A673 (cell line): ENCODE measurements around the gene ITSN2. TPM values are rescaled to one million over a fixed set of nuclear protein-coding genes. Genes with fewer than 3 reads are reported as not detected.

Experiments used
- BruUV-seq: library from RNA; stranded (reverse); fragments of 400-500 nt; replicated peaks from 2 replicates; lab custom pipeline; 2021; lab: Mats Ljungman, UMichigan
- CTCF ChIA-PET: fragments of 300-600 bp; sonication (Branson Sonifier 250); formaldehyde crosslinking; loops from one replicate; lab custom pipeline; 2022; ENCODE audit warnings: antibody characterized with exemption; lab: Charles Lee
- POLR2A ChIA-PET: fragments of 300-600 bp; sonication (Branson Sonifier 250); formaldehyde crosslinking; loops from one replicate; lab custom pipeline; 2022; ENCODE audit warnings: antibody characterized with exemption; ENCODE audit not compliant: low non-redundant PET; lab: Charles Lee
- DNase-seq: peaks from one replicate; pipeline ENCODE4 v3.0.0-alpha.2; 2015; ENCODE audit warnings: low spot score
- H3K27ac ChIP-seq: fragments of 200-600 bp; sonication (generic); 2 replicates; pipeline ENCODE4 v1.5.1; 2016; ENCODE audit warnings: mixed run types, low read depth, mild to moderate bottlenecking, mixed read lengths, antibody characterized with exemption, low read length; ENCODE audit not compliant: poor library complexity, severe bottlenecking
- H3K27me3 ChIP-seq: fragments of 200-600 bp; sonication (generic); replicated peaks from 2 replicates; pipeline ENCODE4 v1.6.1; 2017; ENCODE audit warnings: mixed run types, low read depth, mild to moderate bottlenecking, mixed read lengths, antibody characterized with exemption, low read length; ENCODE audit not compliant: insufficient read depth, poor library complexity
- H3K36me3 ChIP-seq: fragments of 200-600 bp; sonication (generic); 2 replicates; pipeline ENCODE4 v1.6.1; 2016; ENCODE audit warnings: mixed run types, mild to moderate bottlenecking, mixed read lengths, antibody characterized with exemption, low read length; ENCODE audit not compliant: insufficient read depth, poor library complexity, severe bottlenecking
- H3K4me1 ChIP-seq: fragments of 200-600 bp; sonication (generic); 2 replicates; pipeline ENCODE4 v1.6.1; 2017; ENCODE audit warnings: mixed run types, mild to moderate bottlenecking, mixed read lengths, antibody characterized with exemption, low read length; ENCODE audit not compliant: insufficient read depth, poor library complexity, severe bottlenecking
- H3K4me3 ChIP-seq: fragments of 200-600 bp; sonication (generic); 2 replicates; pipeline ENCODE4 v1.5.1; 2016; ENCODE audit warnings: low read depth, mixed run types, mild to moderate bottlenecking, mixed read lengths, low read length; ENCODE audit not compliant: poor library complexity, severe bottlenecking
- H3K9me3 ChIP-seq: fragments of 200-600 bp; sonication (generic); 2 replicates; pipeline ENCODE4 v1.6.1; 2016; ENCODE audit warnings: mixed run types, low read depth, mild to moderate bottlenecking, mixed read lengths, antibody characterized with exemption, low read length; ENCODE audit not compliant: poor library complexity, severe bottlenecking
- CTCF ChIP-seq: fragments of 300-800, 200-600 bp; sonication (generic); conservative IDR thresholded peaks from 2 replicates; pipeline ENCODE4 v1.5.1; 2017; ENCODE audit warnings: low read depth, mild to moderate bottlenecking, antibody characterized with exemption, low read length, moderate library complexity, mixed read lengths
- EZH2 ChIP-seq: fragments of 200-600 bp; sonication (generic); IDR thresholded peaks from 2 replicates; pipeline ENCODE4 v1.6.1; 2017; ENCODE audit warnings: borderline replicate concordance, low read depth, mild to moderate bottlenecking, mixed read lengths, antibody characterized with exemption, low read length; ENCODE audit not compliant: poor library complexity, severe bottlenecking
- intact Hi-C: fragments of 100-400 bp; cut with micrococcal nuclease; formaldehyde crosslinking; loops from one replicate; pipeline ENCODE4 v1.10.0; 2022; ENCODE audit not compliant: unreplicated experiment
- total RNA-seq: library from RNA; stranded (reverse); gene quantifications from 2 replicates; pipeline ENCODE4 v1.2.3, GENCODE V29; 2021

Gene ITSN2
- total RNA-seq, 1 experiment from 2014 or later = 16.4 TPM

- Histone ChIP-seq H3K4me3 (no peak overlapping the region), H3K36me3 (no peaks in the 10 kb centered on the region), H3K27ac (no peak overlapping the region), H3K4me1 (no peaks in the 10 kb centered on the region), H3K9me3 (no peaks in the 10 kb centered on the region), H3K27me3 (no peaks in the 10 kb centered on the region)
- intact Hi-C loops = no loop called here
- POLR2A ChIA-PET = no interaction called here
- BruUV-seq = no TSS peak
- no peak for DNase-seq
- TF ChIP-seq EZH2 (no peak), CTCF (no peak)
- CTCF ChIA-PET = interaction anchor here (0.6 kb wide), 1 partner anchor 30 kb away, joined by 3 read pairs; no protein-coding TSS in a partner anchor
These were observed 26.1 kb downstream of the ITSN2 start for GRCh38 chr2:24334245-24334633.

GRCh38 chr2:24332791-24333540, 27.4 kb downstream of the ITSN2 start:
- intact Hi-C loops = no loop called here
- TF ChIP-seq EZH2 (no peak), CTCF (no peak)
- H3K36me3 ChIP-seq = no peaks in the 10 kb centered on the region
- BruUV-seq = no TSS peak
- ChIA-PET POLR2A (no interaction called here), CTCF (no interaction called here)
- no peaks in the 10 kb centered on the region for H3K9me3 ChIP-seq
- H3K4me1 ChIP-seq = no peaks in the 10 kb centered on the region
- H3K4me3 ChIP-seq = no peak overlapping the region
- no peaks in the 10 kb centered on the region for H3K27me3 ChIP-seq
- H3K27ac ChIP-seq = no peak overlapping the region
- DNase-seq = no peak

- ChIA-PET CTCF (no interaction called here), POLR2A (no interaction called here)
- DNase-seq = no peak
- Histone ChIP-seq H3K36me3 (no peaks in the 10 kb centered on the region), H3K27me3 (no peaks in the 10 kb centered on the region), H3K9me3 (no peaks in the 10 kb centered on the region), H3K27ac (no peak overlapping the region), H3K4me1 (no peaks in the 10 kb centered on the region), H3K4me3 (no peak overlapping the region)
- intact Hi-C loops = no loop called here
- no TSS peak for BruUV-seq
- TF ChIP-seq CTCF (no peak), EZH2 (no peak)
These were observed 30.2 kb downstream of the ITSN2 start for GRCh38 chr2:24330161-24330560.
